ENCODE data around the gene SHLD1.

GRCh38 chr20:5746064-5746463 lies 4.1 kb upstream of the SHLD1 start:
- no peak for TF ChIP-seq CTCF (IDR thresholded peaks at IDR 0.05; ENCODE audit: insufficient read depth, low read length, poor library complexity, severe bottlenecking)
- TF ChIP-seq EZH2phosphoT487 (conservative IDR thresholded peaks at IDR 0.05; ENCODE audit: low read length), result no peak
